HCT116 (cell line): ENCODE results near the gene ZSCAN30. TPM values are rescaled to one million over a fixed set of nuclear protein-coding genes. Genes with fewer than 3 reads are reported as not detected.

Source experiments
- ATAC-seq: fragments of 200-7000 bp; cut with Tn5 transposase; 2 replicates; pipeline ENCODE4 v1.9.1; 2020; ENCODE audit warnings: mild to moderate bottlenecking, moderate library complexity
- BruUV-seq: library from RNA; stranded (reverse); fragments of 400-500 nt; replicated peaks from 2 replicates; lab custom pipeline; 2021; lab: Mats Ljungman, UMichigan
- CTCF ChIA-PET: fragments of 300-600 bp; sonication (Branson Sonifier 250); formaldehyde crosslinking; loops from one replicate; lab custom pipeline; 2021; ENCODE audit warnings: antibody characterized with exemption; lab: Charles Lee
- POLR2A ChIA-PET: fragments of 300-600, 350-600 bp; sonication (Branson Sonifier 250); formaldehyde crosslinking; loops from one replicate; lab custom pipeline; 2021; ENCODE audit warnings: antibody characterized with exemption; lab: Charles Lee
- RAD21 ChIA-PET, 2 experiments: fragments of 300-600 bp; sonication (Branson Sonifier 250); formaldehyde crosslinking; loops; one replicate each; lab custom pipeline; 2023; ENCODE audit warnings: low total read pairs in 2 of 2; ENCODE audit not compliant: uncharacterized antibody in 2 of 2, unreplicated experiment in 2 of 2, low non-redundant PET in 1 of 2; lab: Charles Lee
- DNase-seq: peaks from one replicate; pipeline ENCODE4 v3.0.0-alpha.2; 2010; ENCODE audit warnings: low read depth, low spot score
- H2AFZ ChIP-seq: fragments of 200-600 bp; shearing (Covaris generic), sonication (generic); 2 replicates; pipeline ENCODE4 v1.6.1; 2017; ENCODE audit warnings: low read depth, mixed run types, mixed read lengths, antibody characterized with exemption, low read length; ENCODE audit not compliant: poor library complexity, severe bottlenecking
- H3K27ac ChIP-seq: 2 replicates; pipeline ENCODE4 v1.5.1; 2012; ENCODE audit warnings: low read depth, low read length
- H3K27me3 ChIP-seq: fragments of 200-600 bp; sonication (generic); 2 replicates; pipeline ENCODE4 v1.6.1; 2016; ENCODE audit warnings: mixed run types, low read length, mixed read lengths; ENCODE audit not compliant: insufficient read depth
- H3K36me3 ChIP-seq, 2 experiments: fragments of 200-500 bp in 1 of 2; fragments of 200-600 bp in 1 of 2; sonication (Bioruptor generic) in 1 of 2; sonication (generic) in 1 of 2; 2 replicates each; pipeline versions ENCODE4 v1.5.1 to v1.6.1; 2014 to 2016; ENCODE audit warnings: low read length in 2 of 2, inconsistent platforms in 1 of 2, mixed read lengths in 1 of 2, mixed run types in 1 of 2; ENCODE audit not compliant: insufficient read depth in 2 of 2, control insufficient read depth in 1 of 2
- H3K4me1 ChIP-seq, 2 experiments: fragments of 200-600 bp in 1 of 2; sonication (generic) in 1 of 2; 2 replicates each; pipeline versions ENCODE4 v1.5.1 to v1.6.1; 2012 to 2017; ENCODE audit warnings: low read length in 2 of 2, inconsistent platforms in 1 of 2, mild to moderate bottlenecking in 1 of 2, mixed read lengths in 1 of 2, mixed run types in 1 of 2, moderate library complexity in 1 of 2; ENCODE audit not compliant: insufficient read depth in 2 of 2, control insufficient read depth in 1 of 2
- H3K4me2 ChIP-seq: fragments of 200-600 bp; sonication (generic); 2 replicates; pipeline ENCODE4 v1.6.1; 2017; ENCODE audit warnings: mixed run types, low read length, mixed read lengths
- H3K4me3 ChIP-seq, 2 experiments: fragments of 200-600 bp in 1 of 2; sonication (generic) in 1 of 2; replicated peaks in 1 of 2; 2 replicates each; pipeline ENCODE4 v1.5.1; 2011 to 2016; ENCODE audit warnings: low read length in 2 of 2, control low read depth in 1 of 2, low read depth in 1 of 2, mild to moderate bottlenecking in 1 of 2, mixed read lengths in 1 of 2, mixed run types in 1 of 2
- H3K79me2 ChIP-seq: fragments of 200-600 bp; sonication (generic); 2 replicates; pipeline ENCODE4 v1.6.1; 2017; ENCODE audit warnings: mild to moderate bottlenecking, mixed run types, low read length, moderate library complexity, mixed read lengths; ENCODE audit not compliant: insufficient read depth
- H3K9ac ChIP-seq: fragments of 200-600 bp; sonication (generic); 2 replicates; pipeline ENCODE4 v1.6.1; 2016; ENCODE audit warnings: low read length, mixed read lengths
- H3K9me2 ChIP-seq: fragments of 200-600 bp; sonication (generic), shearing (Covaris generic); 2 replicates; pipeline ENCODE4 v1.6.1; 2017; ENCODE audit warnings: mixed run types, mild to moderate bottlenecking, moderate library complexity; ENCODE audit not compliant: insufficient read depth
- H3K9me3 ChIP-seq, 2 experiments: fragments of 200-500 bp in 1 of 2; fragments of 200-600 bp in 1 of 2; sonication (Bioruptor generic) in 1 of 2; sonication (generic) in 1 of 2; 2 replicates each; pipeline ENCODE4 v1.6.1; 2014 to 2017; ENCODE audit warnings: low read length in 2 of 2, mixed read lengths in 2 of 2, inconsistent platforms in 1 of 2, low read depth in 1 of 2, mild to moderate bottlenecking in 1 of 2, mixed run types in 1 of 2, moderate library complexity in 1 of 2; ENCODE audit not compliant: control insufficient read depth in 1 of 2, insufficient read depth in 1 of 2
- H4K20me1 ChIP-seq: fragments of 200-600 bp; sonication (generic), shearing (Covaris generic); 2 replicates; pipeline ENCODE4 v1.6.1; 2017; ENCODE audit warnings: mixed run types, mild to moderate bottlenecking, moderate library complexity; ENCODE audit not compliant: insufficient read depth
- ATF3 ChIP-seq: IDR thresholded peaks from 2 replicates; pipeline ENCODE4 v1.6.1; 2012
- CBX3 ChIP-seq: IDR thresholded peaks from 2 replicates; pipeline ENCODE4 v1.6.1; 2012; ENCODE audit warnings: low read depth
- CTCF ChIP-seq, 3 experiments: fragments of 200-600 bp in 1 of 3; sonication (generic) in 1 of 3; IDR thresholded peaks in 2 of 3; conservative IDR thresholded peaks in 1 of 3; 2 replicates each; pipeline ENCODE4 v1.5.1; 2012 to 2017; ENCODE audit warnings: low read depth in 2 of 3, low read length in 2 of 3, antibody characterized with exemption in 1 of 3, borderline replicate concordance in 1 of 3, control low read depth in 1 of 3, mild to moderate bottlenecking in 1 of 3, mixed read lengths in 1 of 3, mixed run types in 1 of 3, moderate library complexity in 1 of 3; ENCODE audit not compliant: insufficient read depth in 1 of 3
- ELF1 ChIP-seq: IDR thresholded peaks from 2 replicates; pipeline ENCODE4 v1.6.1; 2012; ENCODE audit warnings: low read depth, borderline replicate concordance
- EZH2phosphoT487 ChIP-seq: fragments of 200-600 bp; IDR thresholded peaks from 2 replicates; pipeline ENCODE4 v1.6.1; 2018; ENCODE audit warnings: antibody characterized with exemption, borderline replicate concordance
- FOSL1 ChIP-seq: IDR thresholded peaks from 2 replicates; pipeline ENCODE4 v1.6.1; 2012; ENCODE audit warnings: low read depth
- JUND ChIP-seq: IDR thresholded peaks from 2 replicates; pipeline ENCODE4 v1.6.1; 2012
- MAX ChIP-seq: IDR thresholded peaks from 2 replicates; pipeline ENCODE4 v1.6.1; 2012
- POLR2AphosphoS5 ChIP-seq: IDR thresholded peaks from 2 replicates; pipeline ENCODE4 v1.6.1; 2011; ENCODE audit warnings: mild to moderate bottlenecking, low read depth, low read length, moderate library complexity
- RAD21 ChIP-seq: IDR thresholded peaks from 2 replicates; pipeline ENCODE4 v1.6.1; 2012; ENCODE audit warnings: low read depth, mild to moderate bottlenecking
- SP1 ChIP-seq: IDR thresholded peaks from 2 replicates; pipeline ENCODE4 v1.6.1; 2012; ENCODE audit warnings: low read depth
- SRF ChIP-seq: IDR thresholded peaks from 2 replicates; pipeline ENCODE4 v1.6.1; 2012; ENCODE audit warnings: low read depth
- YY1 ChIP-seq: IDR thresholded peaks from 2 replicates; pipeline ENCODE4 v1.6.1; 2011; ENCODE audit warnings: low read length, low read depth, moderate library complexity, mild to moderate bottlenecking; ENCODE audit not compliant: insufficient replicate concordance; ENCODE audit errors: extremely low read depth
- ZBTB33 ChIP-seq: IDR thresholded peaks from 2 replicates; pipeline ENCODE4 v1.6.1; 2011; ENCODE audit warnings: mild to moderate bottlenecking, low read length, moderate library complexity; ENCODE audit not compliant: insufficient replicate concordance; ENCODE audit errors: extremely low read depth
- ZFX ChIP-seq: fragments of 450-650 bp; IDR thresholded peaks from 2 replicates; pipeline ENCODE4 v1.6.1; 2017
- ZNF274 ChIP-seq: fragments of 200-500 bp; sonication (Bioruptor generic); IDR thresholded peaks from 2 replicates; pipeline ENCODE4 v1.6.1; 2014; ENCODE audit warnings: mild to moderate bottlenecking, low read depth, low read length, inconsistent platforms
- intact Hi-C: fragments of 100-400 bp; cut with micrococcal nuclease; formaldehyde crosslinking; loops from 2 replicates; pipeline ENCODE4 v1.10.0; 2022
- total RNA-seq: library from RNA; stranded (reverse); gene quantifications from one replicate; pipeline ENCODE4 v1.2.1, GENCODE V29; 2021; ENCODE audit not compliant: unreplicated experiment

The ZSCAN30 gene
- total RNA-seq, 1 experiment from 2014 or later, result 11.5 TPM

- no peak for TF ChIP-seq ATF3
- no peak for TF ChIP-seq ZNF274
- no peak for TF ChIP-seq SRF
- no peak for TF ChIP-seq ZFX
- no peak for TF ChIP-seq RAD21
- TF ChIP-seq JUND, result no peak
- no peak for TF ChIP-seq SP1
- no peak for TF ChIP-seq YY1
- no peak for TF ChIP-seq ELF1
- TF ChIP-seq MAX, result no peak
- no peak for TF ChIP-seq CBX3
- no peak for TF ChIP-seq FOSL1
- TF ChIP-seq CTCF (IDR thresholded peaks at IDR 0.05 in 2 of 3, conservative IDR thresholded peaks at IDR 0.05 in 1 of 3; ENCODE audit: borderline replicate concordance in 1 of 3, insufficient read depth in 1 of 3, low read depth in 2 of 3, low read length in 2 of 3), result no peak
- TF ChIP-seq EZH2phosphoT487, result no peak
- TF ChIP-seq POLR2AphosphoS5, result no peak
- TF ChIP-seq ZBTB33, result no peak
- CTCF ChIA-PET, result no interaction called here
These were observed 38.8 kb upstream of the ZSCAN30 start for GRCh38 chr18:35328868-35329267.

More at GRCh38 chr18:35328868-35329267, 38.8 kb upstream of the ZSCAN30 start:
- Histone ChIP-seq H2AFZ (no peak overlapping the region), H3K4me3 (no peak overlapping the region), H3K36me3 (peaks cover 4 to 16% of the 10 kb centered on the region in 2 experiments; a peak in 3 of 4 replicates), H3K27me3 (no peaks in the 10 kb centered on the region), H3K79me2 (no peaks in the 10 kb centered on the region), H3K9ac (no peak overlapping the region), H4K20me1 (no peaks in the 10 kb centered on the region), H3K4me1 (no peaks in the 10 kb centered on the region), H3K27ac (no peak overlapping the region), H3K9me2 (no peaks in the 10 kb centered on the region; the same call in 1 of the 2 replicates), H3K9me3 (no peaks in the 10 kb centered on the region), H3K4me2 (no peak overlapping the region)
- BruUV-seq, result no TSS peak
- DNase-seq, result no peak
- ATAC-seq, result no peak
- POLR2A ChIA-PET, result no interaction called here
- intact Hi-C loops, result no loop called here
- RAD21 ChIA-PET, result no interaction called here
